GM04504 (cell line): Measurements from ENCODE around the gene MAPRE3.

Experiments used
- DNase-seq: peaks from one replicate; pipeline ENCODE4 v3.0.0-alpha.2; 2012; ENCODE audit warnings: low read depth

The MAPRE3 gene

GRCh38 chr2:26985807-26986206 is 15.4 kb downstream of the MAPRE3 start:
- DNase-seq, result no peak

- DNase-seq, result no peak
Measured at GRCh38 chr2:26986576-26986975, 16.1 kb downstream of the MAPRE3 start.

GRCh38 chr2:26988058-26988860 is 17.8 kb downstream of the MAPRE3 start:
- DNase-seq, result peak; percentile 32

- no peak for DNase-seq
Measured at GRCh38 chr2:26989156-26989555, 18.7 kb downstream of the MAPRE3 start.

GRCh38 chr2:26991717-26992116 is 21.3 kb downstream of the MAPRE3 start:
- no peak for DNase-seq

- DNase-seq, result no peak
Measured at GRCh38 chr2:26993768-26994167, 23.3 kb downstream of the MAPRE3 start.

- DNase-seq, result no peak
Measured at GRCh38 chr2:26994983-26995382, 24.5 kb downstream of the MAPRE3 start.

- no peak for DNase-seq
Measured at GRCh38 chr2:26997394-26997793, 27.0 kb downstream of the MAPRE3 start.

GRCh38 chr2:26998323-26998722 is 27.9 kb downstream of the MAPRE3 start:
- no peak for DNase-seq

GRCh38 chr2:27000228-27000627 is 29.8 kb downstream of the MAPRE3 start:
- DNase-seq, result no peak

GRCh38 chr2:27000995-27001394 is 30.6 kb downstream of the MAPRE3 start:
- DNase-seq, result no peak

- no peak for DNase-seq
Measured at GRCh38 chr2:27001950-27002349, 31.5 kb downstream of the MAPRE3 start.

- no peak for DNase-seq
Measured at GRCh38 chr2:27003007-27003406, 32.6 kb downstream of the MAPRE3 start.

- DNase-seq, result no peak
Measured at GRCh38 chr2:27003857-27004256, 33.4 kb downstream of the MAPRE3 start.

GRCh38 chr2:27006602-27007415 is 36.4 kb downstream of the MAPRE3 start:
- no peak for DNase-seq

- DNase-seq, result no peak
Measured at GRCh38 chr2:27007416-27008374, 37.3 kb downstream of the MAPRE3 start.

GRCh38 chr2:27008678-27009077 is 38.2 kb downstream of the MAPRE3 start:
- DNase-seq, result no peak

- no peak for DNase-seq
Measured at GRCh38 chr2:27009083-27009482, 38.6 kb downstream of the MAPRE3 start.

- DNase-seq, result no peak
Measured at GRCh38 chr2:27009716-27010115, 39.3 kb downstream of the MAPRE3 start.

GRCh38 chr2:27010139-27010538 is 39.7 kb downstream of the MAPRE3 start:
- DNase-seq, result no peak

- no peak for DNase-seq
Measured at GRCh38 chr2:27013738-27014137, 43.3 kb downstream of the MAPRE3 start.

- DNase-seq, result no peak
Measured at GRCh38 chr2:27014771-27015433, 44.5 kb downstream of the MAPRE3 start.
